HEK293T (cell line): ENCODE measurements around the gene C5orf47.

ENCODE experiments used
- ARNT ChIP-seq: fragments of 450-650 bp; IDR thresholded peaks from 2 replicates; pipeline ENCODE4 v1.6.1; 2017; ENCODE audit warnings: mild to moderate bottlenecking
- BHLHE40 ChIP-seq: fragments of 450-650 bp; IDR thresholded peaks from 2 replicates; pipeline ENCODE4 v1.6.1; 2016; ENCODE audit warnings: mild to moderate bottlenecking, moderate library complexity, borderline replicate concordance
- CTBP1 ChIP-seq: fragments of 450-650 bp; IDR thresholded peaks from 2 replicates; pipeline ENCODE4 v1.6.1; 2016; ENCODE audit warnings: borderline replicate concordance
- FOXA1 ChIP-seq: fragments of 450-650 bp; IDR thresholded peaks from 2 replicates; pipeline ENCODE4 v1.6.1; 2016; ENCODE audit warnings: mild to moderate bottlenecking
- FOXK2 ChIP-seq: fragments of 450-650 bp; IDR thresholded peaks from 2 replicates; pipeline ENCODE4 v1.6.1; 2016; ENCODE audit warnings: mild to moderate bottlenecking
- FOXM1 ChIP-seq: fragments of 450-650 bp; IDR thresholded peaks from 2 replicates; pipeline ENCODE4 v1.6.1; 2017; ENCODE audit warnings: mild to moderate bottlenecking, borderline replicate concordance
- HDGF ChIP-seq: fragments of 450-650 bp; IDR thresholded peaks from 2 replicates; pipeline ENCODE4 v1.6.1; 2017; ENCODE audit warnings: antibody characterized with exemption, borderline replicate concordance
- L3MBTL2 ChIP-seq: fragments of 450-650 bp; conservative IDR thresholded peaks from 2 replicates; pipeline ENCODE4 v1.6.1; 2016; ENCODE audit warnings: mild to moderate bottlenecking
- LEF1 ChIP-seq: fragments of 450-650 bp; IDR thresholded peaks from 2 replicates; pipeline ENCODE4 v1.6.1; 2017; ENCODE audit warnings: mild to moderate bottlenecking, borderline replicate concordance
- NFRKB ChIP-seq: fragments of 450-650 bp; IDR thresholded peaks from 2 replicates; pipeline ENCODE4 v1.6.1; 2016; ENCODE audit warnings: mild to moderate bottlenecking, moderate library complexity
- SP1 ChIP-seq: fragments of 450-650 bp; IDR thresholded peaks from 2 replicates; pipeline ENCODE4 v1.6.1; 2017
- ZNF384 ChIP-seq: fragments of 450-650 bp; IDR thresholded peaks from 2 replicates; pipeline ENCODE4 v1.6.1; 2016

DNA sequence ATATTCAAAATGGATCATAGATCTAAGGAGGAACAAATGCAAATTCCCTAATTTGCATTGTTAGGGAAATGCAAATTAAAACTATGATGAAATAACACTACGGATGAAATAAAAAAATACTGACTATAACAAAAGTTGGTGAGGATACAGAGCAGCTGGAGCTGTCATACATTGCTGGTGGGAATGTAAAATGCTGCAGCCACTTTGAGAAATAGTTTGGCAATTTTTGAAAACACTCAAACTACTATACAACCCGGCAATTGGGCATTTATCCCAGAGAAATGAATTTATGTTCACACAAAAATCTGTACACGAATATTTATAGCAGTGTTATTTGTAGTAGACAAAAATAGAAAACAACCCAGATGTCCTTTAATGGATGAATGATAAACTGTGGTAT lies 22.5 kb downstream of the C5orf47 start:
- TF ChIP-seq L3MBTL2: no peak
- TF ChIP-seq BHLHE40: no peak
- no peak for TF ChIP-seq HDGF
- TF ChIP-seq LEF1: no peak
- no peak for TF ChIP-seq SP1
- no peak for TF ChIP-seq NFRKB
- TF ChIP-seq ZNF384: no peak
- no peak for TF ChIP-seq FOXM1
- no peak for TF ChIP-seq FOXA1
- no peak for TF ChIP-seq FOXK2
- TF ChIP-seq ARNT: no peak
- no peak for TF ChIP-seq CTBP1
